Smooth muscle cell (in vitro differentiated cells): ENCODE measurements around the gene RALA. TPM values are rescaled to one million over a fixed set of nuclear protein-coding genes. Genes with fewer than 3 reads are reported as not detected.

Experiments
- DNase-seq: peaks from one replicate; lab custom pipeline; 2025; ENCODE audit not compliant: unreplicated experiment; lab: John Stamatoyannopoulos, UW
- H2AFZ ChIP-seq: fragments of 200-600 bp; sonication (generic); 2 replicates; pipeline ENCODE4 v1.6.0; 2016; ENCODE audit warnings: antibody characterized with exemption, low read depth, mild to moderate bottlenecking
- H3F3A ChIP-seq: fragments of 200-600 bp; sonication (generic); 2 replicates; pipeline ENCODE4 v1.6.0; 2017; ENCODE audit warnings: antibody characterized with exemption, low read depth
- H3K27ac ChIP-seq: fragments of 200-600 bp; sonication (generic); 2 replicates; pipeline ENCODE4 v1.5.1; 2016; ENCODE audit warnings: low read depth, mild to moderate bottlenecking
- H3K27me3 ChIP-seq: fragments of 200-600 bp; sonication (generic); 2 replicates; pipeline ENCODE4 v1.6.1; 2016; ENCODE audit warnings: low read depth, mild to moderate bottlenecking
- H3K36me3 ChIP-seq: fragments of 200-600 bp; sonication (generic); 2 replicates; pipeline ENCODE4 v1.5.1; 2016; ENCODE audit warnings: low read depth
- H3K4me1 ChIP-seq: fragments of 200-600 bp; sonication (generic); 2 replicates; pipeline ENCODE4 v1.5.1; 2016; ENCODE audit warnings: low read depth
- H3K4me2 ChIP-seq: fragments of 200-600 bp; sonication (generic); 2 replicates; pipeline ENCODE4 v1.6.0; 2016; ENCODE audit warnings: mild to moderate bottlenecking
- H3K4me3 ChIP-seq: fragments of 200-600 bp; sonication (generic); 2 replicates; pipeline ENCODE4 v1.5.1; 2016; ENCODE audit warnings: mild to moderate bottlenecking
- H3K79me2 ChIP-seq: fragments of 200-600 bp; sonication (generic); 2 replicates; pipeline ENCODE4 v1.6.0; 2016; ENCODE audit warnings: low read depth, mild to moderate bottlenecking
- H3K9ac ChIP-seq: fragments of 200-600 bp; sonication (generic); 2 replicates; pipeline ENCODE4 v1.6.0; 2016; ENCODE audit warnings: low read depth
- H3K9me3 ChIP-seq: fragments of 200-600 bp; sonication (generic); replicated peaks from 2 replicates; pipeline ENCODE4 v1.5.1; 2016; ENCODE audit warnings: low read depth
- H4K20me1 ChIP-seq: fragments of 200-600 bp; sonication (generic); 2 replicates; pipeline ENCODE4 v1.6.0; 2016; ENCODE audit warnings: low read depth
- WGBS: methylation state at CpG from one replicate; pipeline ENCODE4 v1.1.7; 2016; ENCODE audit warnings: low lambda C conversion rate; 5-methylcytosine and 5-hydroxymethylcytosine counted together
- polyA plus RNA-seq: library from polyadenylated mRNA; unstranded; fragments of >200 nt; fragmentation: Nextera tagmentation; extraction: Ambion mirVana; gene quantifications from 2 replicates; pipeline ENCODE4 v1.2.1, GENCODE V29; 2016
- total RNA-seq: library from RNA; depleted of rRNA; stranded (reverse); fragments of >200 nt; gene quantifications from 2 replicates; pipeline ENCODE4 v1.2.3, GENCODE V29; 2014
- TF ChIP-seq, protein P1 (sequence below): fragments of 200-600 bp; sonication (generic); IDR thresholded peaks from 2 replicates; pipeline ENCODE4 v1.5.1; 2017; ENCODE audit warnings: borderline replicate concordance, mild to moderate bottlenecking, antibody characterized with exemption; ENCODE audit not compliant: insufficient read depth, poor library complexity, severe bottlenecking

The RALA gene
- total and polyA plus RNA-seq, 2 experiments from 2014 or later, result 19.5 to 42.8 TPM

DNA sequence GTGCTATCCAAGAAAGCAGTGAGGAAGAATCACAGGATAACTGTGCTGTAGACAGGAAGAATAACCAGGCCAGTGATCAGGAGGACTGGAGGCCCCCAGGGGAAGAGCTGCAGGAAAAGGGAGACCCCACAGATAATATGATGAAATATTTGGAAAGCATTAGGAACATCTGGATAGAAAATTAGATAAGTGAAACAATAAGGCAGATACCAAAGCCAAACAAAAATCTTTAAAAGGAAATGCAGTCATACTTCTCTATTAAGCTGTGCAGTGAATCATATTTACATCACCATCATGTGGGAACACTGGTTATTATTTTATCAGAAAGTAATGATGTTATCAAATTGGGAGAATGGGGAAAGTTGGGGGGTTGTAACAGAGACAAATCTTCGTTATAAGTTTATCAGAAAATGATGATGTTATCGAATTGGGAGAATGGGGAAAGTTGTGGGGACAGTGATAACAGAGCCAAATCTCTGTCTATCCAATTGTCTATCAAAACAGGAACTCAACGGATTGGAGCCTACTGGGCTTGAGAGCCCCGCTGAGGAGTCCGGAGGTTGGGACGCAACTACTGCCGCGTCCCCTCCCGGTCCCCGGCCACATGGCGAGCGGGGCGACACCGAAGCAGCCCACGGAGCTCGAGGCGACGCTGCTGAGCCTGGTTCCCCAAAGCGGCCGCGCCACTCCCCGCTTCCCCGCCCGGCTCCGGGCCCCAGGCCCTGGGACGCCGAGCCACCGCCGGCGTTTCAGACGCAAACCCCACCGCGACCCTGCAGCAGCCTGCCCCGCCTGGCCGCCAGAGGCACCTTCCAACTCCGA, 14.0 kb upstream of the RALA start:
- no peak overlapping the region for H3K27ac ChIP-seq
- H3K79me2 ChIP-seq, result no peaks in the 10 kb centered on the region
- H3K4me3 ChIP-seq, result peak overlapping the region; percentile 37
- H3K4me1 ChIP-seq, result peaks cover 8% of the 10 kb centered on the region
- peak overlapping the region; percentile 68 for H2AFZ ChIP-seq
- peak overlapping the region; percentile 87 for H3K4me2 ChIP-seq
- DNase-seq, result no peak
- H3K9me3 ChIP-seq, result no peaks in the 10 kb centered on the region
- TF ChIP-seq, protein P1, sequence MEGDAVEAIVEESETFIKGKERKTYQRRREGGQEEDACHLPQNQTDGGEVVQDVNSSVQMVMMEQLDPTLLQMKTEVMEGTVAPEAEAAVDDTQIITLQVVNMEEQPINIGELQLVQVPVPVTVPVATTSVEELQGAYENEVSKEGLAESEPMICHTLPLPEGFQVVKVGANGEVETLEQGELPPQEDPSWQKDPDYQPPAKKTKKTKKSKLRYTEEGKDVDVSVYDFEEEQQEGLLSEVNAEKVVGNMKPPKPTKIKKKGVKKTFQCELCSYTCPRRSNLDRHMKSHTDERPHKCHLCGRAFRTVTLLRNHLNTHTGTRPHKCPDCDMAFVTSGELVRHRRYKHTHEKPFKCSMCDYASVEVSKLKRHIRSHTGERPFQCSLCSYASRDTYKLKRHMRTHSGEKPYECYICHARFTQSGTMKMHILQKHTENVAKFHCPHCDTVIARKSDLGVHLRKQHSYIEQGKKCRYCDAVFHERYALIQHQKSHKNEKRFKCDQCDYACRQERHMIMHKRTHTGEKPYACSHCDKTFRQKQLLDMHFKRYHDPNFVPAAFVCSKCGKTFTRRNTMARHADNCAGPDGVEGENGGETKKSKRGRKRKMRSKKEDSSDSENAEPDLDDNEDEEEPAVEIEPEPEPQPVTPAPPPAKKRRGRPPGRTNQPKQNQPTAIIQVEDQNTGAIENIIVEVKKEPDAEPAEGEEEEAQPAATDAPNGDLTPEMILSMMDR, result no peak
- H3F3A ChIP-seq, result no peaks in the 10 kb centered on the region
- H3K27me3 ChIP-seq, result no peaks in the 10 kb centered on the region
- no peaks in the 10 kb centered on the region for H4K20me1 ChIP-seq
- WGBS, result 16% methylated on average over 27 of the region's 36 CpGs
- H3K9ac ChIP-seq, result no peak overlapping the region
- no peaks in the 10 kb centered on the region for H3K36me3 ChIP-seq

DNA sequence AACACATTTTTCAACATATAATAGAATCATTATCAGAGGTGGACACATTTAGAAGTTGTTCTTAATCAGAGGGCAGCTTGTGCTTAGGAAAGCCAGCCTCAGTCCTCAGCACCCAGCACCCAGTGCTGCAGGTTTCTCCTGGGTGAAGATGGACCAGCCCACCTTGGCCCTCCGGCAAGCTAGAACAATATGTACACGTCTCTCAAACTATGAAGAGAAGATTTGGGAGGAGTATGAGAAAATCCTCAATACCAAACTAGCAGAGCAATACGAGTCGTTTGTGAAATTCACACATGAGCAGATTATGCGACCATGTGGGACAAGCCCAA, 13.5 kb upstream of the RALA start:
- Histone ChIP-seq H3K4me2 (peak overlapping the region; percentile 87), H3K4me1 (peaks cover 8% of the 10 kb centered on the region)

DNA sequence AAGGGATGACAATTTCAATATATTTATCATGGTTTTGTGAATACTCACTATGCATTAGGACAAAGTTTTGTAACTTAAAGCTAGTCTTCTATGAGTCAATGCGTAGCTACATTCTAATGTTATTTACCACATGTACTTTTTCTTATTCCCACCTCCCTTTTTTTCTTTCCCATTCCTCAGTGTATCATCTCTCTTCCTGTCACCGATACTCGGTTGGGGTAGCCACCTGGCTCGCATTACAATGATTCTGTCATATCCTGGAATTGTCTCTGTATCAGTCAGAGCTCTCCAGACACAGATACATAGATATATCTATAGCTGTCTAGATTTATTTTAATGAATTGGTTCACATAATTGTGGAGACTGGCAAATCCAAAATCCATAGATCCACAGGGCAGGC, 9.8 kb upstream of the RALA start:
- no peak for DNase-seq
- TF ChIP-seq, protein P1, result no peak
- H3K4me1 ChIP-seq, result peaks cover 7% of the 10 kb centered on the region
- H3F3A ChIP-seq, result no peaks in the 10 kb centered on the region
- H3K4me3 ChIP-seq, result no peak overlapping the region
- no peak overlapping the region for H3K9ac ChIP-seq
- no peak overlapping the region for H2AFZ ChIP-seq
- 86% methylated on average over 4 of the region's 4 CpGs for WGBS
- H3K4me2 ChIP-seq, result no peak overlapping the region
- no peaks in the 10 kb centered on the region for H3K79me2 ChIP-seq
- H3K27me3 ChIP-seq, result no peaks in the 10 kb centered on the region
- H3K9me3 ChIP-seq, result no peaks in the 10 kb centered on the region
- no peak overlapping the region for H3K27ac ChIP-seq
- no peaks in the 10 kb centered on the region for H3K36me3 ChIP-seq
- H4K20me1 ChIP-seq, result no peaks in the 10 kb centered on the region

More for the DNA sequence above, 13.5 kb upstream of the RALA start:
- Histone ChIP-seq H3F3A (no peaks in the 10 kb centered on the region), H3K4me3 (peak overlapping the region; percentile 37), H3K79me2 (no peaks in the 10 kb centered on the region), H3K27ac (no peak overlapping the region), H3K36me3 (no peaks in the 10 kb centered on the region), H3K9me3 (no peaks in the 10 kb centered on the region), H2AFZ (peak overlapping the region; percentile 68), H3K27me3 (no peaks in the 10 kb centered on the region), H3K9ac (no peak overlapping the region), H4K20me1 (no peaks in the 10 kb centered on the region)
- 88% methylated on average over 5 of the region's 5 CpGs for WGBS
- TF ChIP-seq, protein P1, result no peak
- DNase-seq, result no peak

DNA sequence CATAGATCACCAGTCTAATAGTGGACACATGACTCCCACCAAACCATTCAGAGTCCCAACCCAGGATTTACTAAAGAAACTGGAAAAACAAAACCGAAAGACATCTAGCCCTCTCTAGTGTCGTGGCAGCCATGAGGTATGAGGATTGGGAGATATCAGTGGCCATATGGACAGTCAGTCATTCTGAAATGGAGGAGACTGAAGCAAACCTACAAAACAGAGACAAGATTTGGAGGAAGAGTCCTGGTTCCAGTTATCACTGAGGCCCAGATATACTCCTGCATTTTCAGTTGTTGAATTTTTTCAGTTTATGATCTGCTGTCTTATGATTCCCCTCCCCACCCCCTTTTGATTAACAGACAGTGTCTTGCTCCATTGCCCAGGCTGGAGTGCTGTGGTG, 9.1 kb upstream of the RALA start:
- TF ChIP-seq, protein P1, result no peak
- DNase-seq, result no peak
- no peaks in the 10 kb centered on the region for H3K9me3 ChIP-seq
- WGBS, result 83% methylated on average over 2 of the region's 2 CpGs
- no peak overlapping the region for H3K27ac ChIP-seq
- no peak overlapping the region for H3K4me3 ChIP-seq
- no peak overlapping the region for H3K9ac ChIP-seq
- no peak overlapping the region for H2AFZ ChIP-seq
- no peaks in the 10 kb centered on the region for H4K20me1 ChIP-seq
- H3K27me3 ChIP-seq, result no peaks in the 10 kb centered on the region
- H3F3A ChIP-seq, result no peaks in the 10 kb centered on the region
- H3K4me2 ChIP-seq, result no peak overlapping the region
- no peaks in the 10 kb centered on the region for H3K79me2 ChIP-seq
- H3K36me3 ChIP-seq, result no peaks in the 10 kb centered on the region
- peaks cover 2% of the 10 kb centered on the region for H3K4me1 ChIP-seq
